ENCODE results near the gene TEX38.

DNA sequence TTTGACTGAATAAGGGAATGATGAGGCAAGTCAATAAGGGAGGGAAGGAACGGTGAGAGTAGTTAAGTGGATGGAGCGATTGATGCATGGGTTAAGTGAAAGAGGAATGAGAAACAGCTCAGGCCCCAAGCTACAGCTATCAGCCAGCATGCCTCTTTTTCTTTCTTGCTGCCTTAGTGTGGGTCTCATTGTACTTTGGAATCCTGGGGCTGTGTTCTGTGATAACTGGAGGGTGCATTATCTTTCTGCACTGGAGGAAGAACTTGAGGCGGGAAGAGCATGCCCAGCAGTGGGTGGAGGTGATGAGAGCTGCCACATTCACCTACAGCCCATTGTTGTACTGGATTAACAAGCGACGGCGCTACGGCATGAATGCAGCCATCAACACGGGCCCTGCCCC, 1.0 kb downstream of the TEX38 start:
- TF ChIP-seq, protein P1, sequence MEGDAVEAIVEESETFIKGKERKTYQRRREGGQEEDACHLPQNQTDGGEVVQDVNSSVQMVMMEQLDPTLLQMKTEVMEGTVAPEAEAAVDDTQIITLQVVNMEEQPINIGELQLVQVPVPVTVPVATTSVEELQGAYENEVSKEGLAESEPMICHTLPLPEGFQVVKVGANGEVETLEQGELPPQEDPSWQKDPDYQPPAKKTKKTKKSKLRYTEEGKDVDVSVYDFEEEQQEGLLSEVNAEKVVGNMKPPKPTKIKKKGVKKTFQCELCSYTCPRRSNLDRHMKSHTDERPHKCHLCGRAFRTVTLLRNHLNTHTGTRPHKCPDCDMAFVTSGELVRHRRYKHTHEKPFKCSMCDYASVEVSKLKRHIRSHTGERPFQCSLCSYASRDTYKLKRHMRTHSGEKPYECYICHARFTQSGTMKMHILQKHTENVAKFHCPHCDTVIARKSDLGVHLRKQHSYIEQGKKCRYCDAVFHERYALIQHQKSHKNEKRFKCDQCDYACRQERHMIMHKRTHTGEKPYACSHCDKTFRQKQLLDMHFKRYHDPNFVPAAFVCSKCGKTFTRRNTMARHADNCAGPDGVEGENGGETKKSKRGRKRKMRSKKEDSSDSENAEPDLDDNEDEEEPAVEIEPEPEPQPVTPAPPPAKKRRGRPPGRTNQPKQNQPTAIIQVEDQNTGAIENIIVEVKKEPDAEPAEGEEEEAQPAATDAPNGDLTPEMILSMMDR (CRISPR knock-in tag; IDR thresholded peaks at IDR 0.05) = no peak
- TF ChIP-seq STAT5B (CRISPR knock-in tag; IDR thresholded peaks at IDR 0.05) (no peak), SP1 (IDR thresholded peaks at IDR 0.05) (no peak), SP1 (CRISPR knock-in tag; IDR thresholded peaks at IDR 0.05) (no peak), EP300 (IDR thresholded peaks at IDR 0.05; ENCODE audit: low read depth in 2 of 2, low read length in 2 of 2) (no peak), EP300 (CRISPR knock-in tag; IDR thresholded peaks at IDR 0.05; ENCODE audit: borderline replicate concordance) (no peak)
- TF ChIP-seq, protein P2, sequence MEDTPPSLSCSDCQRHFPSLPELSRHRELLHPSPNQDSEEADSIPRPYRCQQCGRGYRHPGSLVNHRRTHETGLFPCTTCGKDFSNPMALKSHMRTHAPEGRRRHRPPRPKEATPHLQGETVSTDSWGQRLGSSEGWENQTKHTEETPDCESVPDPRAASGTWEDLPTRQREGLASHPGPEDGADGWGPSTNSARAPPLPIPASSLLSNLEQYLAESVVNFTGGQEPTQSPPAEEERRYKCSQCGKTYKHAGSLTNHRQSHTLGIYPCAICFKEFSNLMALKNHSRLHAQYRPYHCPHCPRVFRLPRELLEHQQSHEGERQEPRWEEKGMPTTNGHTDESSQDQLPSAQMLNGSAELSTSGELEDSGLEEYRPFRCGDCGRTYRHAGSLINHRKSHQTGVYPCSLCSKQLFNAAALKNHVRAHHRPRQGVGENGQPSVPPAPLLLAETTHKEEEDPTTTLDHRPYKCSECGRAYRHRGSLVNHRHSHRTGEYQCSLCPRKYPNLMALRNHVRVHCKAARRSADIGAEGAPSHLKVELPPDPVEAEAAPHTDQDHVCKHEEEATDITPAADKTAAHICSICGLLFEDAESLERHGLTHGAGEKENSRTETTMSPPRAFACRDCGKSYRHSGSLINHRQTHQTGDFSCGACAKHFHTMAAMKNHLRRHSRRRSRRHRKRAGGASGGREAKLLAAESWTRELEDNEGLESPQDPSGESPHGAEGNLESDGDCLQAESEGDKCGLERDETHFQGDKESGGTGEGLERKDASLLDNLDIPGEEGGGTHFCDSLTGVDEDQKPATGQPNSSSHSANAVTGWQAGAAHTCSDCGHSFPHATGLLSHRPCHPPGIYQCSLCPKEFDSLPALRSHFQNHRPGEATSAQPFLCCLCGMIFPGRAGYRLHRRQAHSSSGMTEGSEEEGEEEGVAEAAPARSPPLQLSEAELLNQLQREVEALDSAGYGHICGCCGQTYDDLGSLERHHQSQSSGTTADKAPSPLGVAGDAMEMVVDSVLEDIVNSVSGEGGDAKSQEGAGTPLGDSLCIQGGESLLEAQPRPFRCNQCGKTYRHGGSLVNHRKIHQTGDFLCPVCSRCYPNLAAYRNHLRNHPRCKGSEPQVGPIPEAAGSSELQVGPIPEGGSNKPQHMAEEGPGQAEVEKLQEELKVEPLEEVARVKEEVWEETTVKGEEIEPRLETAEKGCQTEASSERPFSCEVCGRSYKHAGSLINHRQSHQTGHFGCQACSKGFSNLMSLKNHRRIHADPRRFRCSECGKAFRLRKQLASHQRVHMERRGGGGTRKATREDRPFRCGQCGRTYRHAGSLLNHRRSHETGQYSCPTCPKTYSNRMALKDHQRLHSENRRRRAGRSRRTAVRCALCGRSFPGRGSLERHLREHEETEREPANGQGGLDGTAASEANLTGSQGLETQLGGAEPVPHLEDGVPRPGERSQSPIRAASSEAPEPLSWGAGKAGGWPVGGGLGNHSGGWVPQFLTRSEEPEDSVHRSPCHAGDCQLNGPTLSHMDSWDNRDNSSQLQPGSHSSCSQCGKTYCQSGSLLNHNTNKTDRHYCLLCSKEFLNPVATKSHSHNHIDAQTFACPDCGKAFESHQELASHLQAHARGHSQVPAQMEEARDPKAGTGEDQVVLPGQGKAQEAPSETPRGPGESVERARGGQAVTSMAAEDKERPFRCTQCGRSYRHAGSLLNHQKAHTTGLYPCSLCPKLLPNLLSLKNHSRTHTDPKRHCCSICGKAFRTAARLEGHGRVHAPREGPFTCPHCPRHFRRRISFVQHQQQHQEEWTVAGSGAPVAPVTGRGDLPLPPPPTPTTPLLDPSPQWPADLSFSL (CRISPR knock-in tag; IDR thresholded peaks at IDR 0.05) = no peak
- TF ChIP-seq, protein P3, sequence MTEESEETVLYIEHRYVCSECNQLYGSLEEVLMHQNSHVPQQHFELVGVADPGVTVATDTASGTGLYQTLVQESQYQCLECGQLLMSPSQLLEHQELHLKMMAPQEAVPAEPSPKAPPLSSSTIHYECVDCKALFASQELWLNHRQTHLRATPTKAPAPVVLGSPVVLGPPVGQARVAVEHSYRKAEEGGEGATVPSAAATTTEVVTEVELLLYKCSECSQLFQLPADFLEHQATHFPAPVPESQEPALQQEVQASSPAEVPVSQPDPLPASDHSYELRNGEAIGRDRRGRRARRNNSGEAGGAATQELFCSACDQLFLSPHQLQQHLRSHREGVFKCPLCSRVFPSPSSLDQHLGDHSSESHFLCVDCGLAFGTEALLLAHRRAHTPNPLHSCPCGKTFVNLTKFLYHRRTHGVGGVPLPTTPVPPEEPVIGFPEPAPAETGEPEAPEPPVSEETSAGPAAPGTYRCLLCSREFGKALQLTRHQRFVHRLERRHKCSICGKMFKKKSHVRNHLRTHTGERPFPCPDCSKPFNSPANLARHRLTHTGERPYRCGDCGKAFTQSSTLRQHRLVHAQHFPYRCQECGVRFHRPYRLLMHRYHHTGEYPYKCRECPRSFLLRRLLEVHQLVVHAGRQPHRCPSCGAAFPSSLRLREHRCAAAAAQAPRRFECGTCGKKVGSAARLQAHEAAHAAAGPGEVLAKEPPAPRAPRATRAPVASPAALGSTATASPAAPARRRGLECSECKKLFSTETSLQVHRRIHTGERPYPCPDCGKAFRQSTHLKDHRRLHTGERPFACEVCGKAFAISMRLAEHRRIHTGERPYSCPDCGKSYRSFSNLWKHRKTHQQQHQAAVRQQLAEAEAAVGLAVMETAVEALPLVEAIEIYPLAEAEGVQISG (CRISPR knock-in tag; IDR thresholded peaks at IDR 0.05) = no peak
- TF ChIP-seq, protein P4, sequence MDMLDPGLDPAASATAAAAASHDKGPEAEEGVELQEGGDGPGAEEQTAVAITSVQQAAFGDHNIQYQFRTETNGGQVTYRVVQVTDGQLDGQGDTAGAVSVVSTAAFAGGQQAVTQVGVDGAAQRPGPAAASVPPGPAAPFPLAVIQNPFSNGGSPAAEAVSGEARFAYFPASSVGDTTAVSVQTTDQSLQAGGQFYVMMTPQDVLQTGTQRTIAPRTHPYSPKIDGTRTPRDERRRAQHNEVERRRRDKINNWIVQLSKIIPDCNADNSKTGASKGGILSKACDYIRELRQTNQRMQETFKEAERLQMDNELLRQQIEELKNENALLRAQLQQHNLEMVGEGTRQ (IDR thresholded peaks at IDR 0.05; ENCODE audit: low read depth, low read length) = no peak
- TF ChIP-seq, protein P4 (CRISPR knock-in tag; IDR thresholded peaks at IDR 0.05; ENCODE audit: borderline replicate concordance) = no peak
